Mesodermal cell (in vitro differentiated cells): Measurements from ENCODE around the gene ASH1L.

Experiments used
- H3K27ac ChIP-seq: 2 replicates; pipeline ENCODE4 v1.7.0; 2013; ENCODE audit warnings: mild to moderate bottlenecking, low read depth, low read length, moderate library complexity; ENCODE audit not compliant: severe bottlenecking
- H3K36me3 ChIP-seq: 2 replicates; pipeline ENCODE4 v1.7.1; 2013; ENCODE audit warnings: mild to moderate bottlenecking, low read length, moderate library complexity; ENCODE audit not compliant: control insufficient read depth, insufficient read depth
- H3K4me1 ChIP-seq: one replicate; pipeline ENCODE4 v1.7.1; 2013; ENCODE audit warnings: mild to moderate bottlenecking, low read length; ENCODE audit not compliant: insufficient read depth, control insufficient read depth, poor library complexity, severe bottlenecking
- H3K4me3 ChIP-seq: 2 replicates; pipeline ENCODE4 v1.7.0; 2013; ENCODE audit warnings: low read length, control low read depth, mild to moderate bottlenecking; ENCODE audit not compliant: insufficient read depth, poor library complexity, severe bottlenecking; ENCODE audit errors: extremely low read depth
- H3K9me3 ChIP-seq: 2 replicates; pipeline ENCODE4 v1.7.1; 2013; ENCODE audit warnings: mild to moderate bottlenecking, low read length, moderate library complexity; ENCODE audit not compliant: control insufficient read depth
- WGBS, 2 experiments: methylation state at CpG; one replicate each; pipeline ENCODE4 v1.1.5; 2013; ENCODE audit warnings: missing lambda C conversion rate in 2 of 2; ENCODE audit not compliant: insufficient coverage in 2 of 2; 5-methylcytosine and 5-hydroxymethylcytosine counted together

Gene ASH1L

DNA sequence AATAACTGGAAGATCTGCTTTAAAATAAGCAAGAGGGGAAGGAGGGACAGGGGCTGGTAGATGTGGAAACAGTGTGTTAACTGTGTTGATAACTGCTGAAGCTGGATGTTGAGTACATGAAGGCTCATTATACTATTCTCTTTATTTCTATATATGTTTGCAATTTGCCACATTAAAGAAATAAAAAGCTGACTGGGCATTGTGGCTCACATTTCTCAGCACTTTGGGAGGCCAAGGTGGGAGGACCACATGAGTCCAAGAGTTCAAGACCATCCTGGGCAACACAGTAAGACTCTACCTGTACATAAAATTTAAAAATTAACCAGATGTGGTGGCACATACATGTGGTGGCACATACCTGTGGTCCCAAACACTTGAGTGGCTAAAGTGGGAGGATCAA lies 6.7 kb downstream of the ASH1L start:
- Histone ChIP-seq H3K27ac (no peak overlapping the region), H3K9me3 (no peaks in the 10 kb centered on the region), H3K36me3 (peaks cover 20% of the 10 kb centered on the region), H3K4me3 (no peak overlapping the region), H3K4me1 (no peaks in the 10 kb centered on the region)

DNA sequence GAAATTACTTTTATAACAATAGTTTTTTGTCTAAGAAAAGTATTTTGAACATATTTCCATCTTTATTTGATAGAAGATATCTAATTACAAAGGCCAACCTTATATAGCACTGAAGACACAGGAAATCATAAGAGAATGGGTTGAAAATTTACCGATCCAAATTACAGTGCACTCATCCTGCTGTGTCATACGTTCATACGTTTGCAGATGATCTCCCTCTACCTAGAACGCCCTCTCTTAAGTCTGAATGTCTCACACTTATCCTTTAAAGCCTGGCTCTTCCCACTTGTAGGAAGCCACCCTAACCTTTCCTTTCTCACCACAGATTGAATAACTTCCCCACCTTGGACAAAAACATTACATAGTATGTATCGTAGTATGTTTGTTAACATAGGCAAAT lies 9.3 kb downstream of the ASH1L start:
- Histone ChIP-seq H3K36me3 (peaks cover 12% of the 10 kb centered on the region), H3K9me3 (no peaks in the 10 kb centered on the region), H3K27ac (no peak overlapping the region), H3K4me1 (no peaks in the 10 kb centered on the region), H3K4me3 (no peak overlapping the region)
- WGBS, 2 experiments: 97 to 100% methylated on average over 4 of the region's 5 CpGs

DNA sequence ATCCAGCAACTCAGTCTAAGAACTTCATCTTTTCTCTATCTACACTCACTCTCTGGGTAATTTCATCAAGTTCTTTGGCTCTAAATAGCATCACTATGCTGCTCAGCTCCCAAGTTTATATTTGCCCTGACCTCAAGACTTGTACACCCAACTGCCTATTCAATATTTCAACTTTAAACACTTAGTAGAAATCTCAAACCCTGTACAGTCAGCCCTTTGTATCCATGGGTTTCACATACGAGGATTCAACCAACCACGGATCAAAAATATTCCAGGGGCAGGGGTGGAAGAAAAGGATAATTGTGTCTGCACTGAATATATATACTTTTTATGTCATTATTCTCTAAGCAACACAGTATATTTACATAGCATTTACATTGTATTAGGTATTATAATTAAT lies 13.9 kb downstream of the ASH1L start:
- Histone ChIP-seq H3K27ac (no peak overlapping the region), H3K4me1 (no peaks in the 10 kb centered on the region)
- no CpG with 5 or more reads among the region's 2 CpGs for WGBS, 2 experiments

DNA sequence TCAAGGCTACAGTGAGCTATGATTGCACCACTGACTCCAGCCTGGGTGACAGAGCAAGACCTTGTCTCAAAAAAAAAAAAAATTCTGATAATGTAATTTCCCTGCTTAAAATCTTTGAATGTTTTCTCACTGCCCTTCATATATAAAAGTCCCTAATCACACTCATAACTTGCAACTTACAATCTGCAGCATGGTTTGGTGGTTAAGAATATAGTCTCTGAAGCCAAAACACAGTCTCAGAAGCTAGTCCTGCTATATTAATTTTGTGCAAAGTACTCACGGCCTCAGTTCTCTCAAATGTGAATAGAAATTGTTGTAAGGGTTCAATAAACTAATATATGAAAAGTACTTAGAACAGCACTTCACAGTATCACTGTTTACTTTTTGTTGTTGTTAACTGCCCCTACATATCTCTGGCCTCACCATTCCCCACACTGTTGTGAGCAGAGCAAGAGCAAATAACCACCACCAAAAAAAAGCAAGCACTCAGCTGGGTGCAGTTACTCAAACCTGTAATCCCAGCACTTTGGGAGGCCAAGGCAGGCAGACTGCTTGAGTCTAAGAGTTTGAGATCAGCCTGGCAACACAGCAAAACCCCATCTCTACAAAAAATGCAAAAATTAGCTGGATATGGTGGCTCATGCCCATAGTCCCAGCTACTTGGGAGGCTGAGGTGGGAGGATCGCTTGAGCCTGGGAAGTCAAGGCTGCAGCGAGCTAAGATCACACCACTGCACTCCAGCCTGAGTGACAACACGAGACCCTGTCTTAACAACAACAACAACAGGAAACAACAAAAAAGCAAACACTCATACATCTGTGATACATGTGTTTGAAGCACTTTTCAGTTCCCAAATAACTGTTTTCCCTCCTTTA lies 22.4 kb downstream of the ASH1L start:
- 79 to 100% methylated on average over 1 to 2 of the region's 4 CpGs for WGBS, 2 experiments
- Histone ChIP-seq H3K4me1 (peaks cover 6% of the 10 kb centered on the region), H3K4me3 (no peak overlapping the region), H3K27ac (peak overlapping the region; percentile 49), H3K9me3 (no peaks in the 10 kb centered on the region), H3K36me3 (no peaks in the 10 kb centered on the region)

More for the DNA sequence above, 13.9 kb downstream of the ASH1L start:
- no peaks in the 10 kb centered on the region for H3K9me3 ChIP-seq
- no peak overlapping the region for H3K4me3 ChIP-seq
- H3K36me3 ChIP-seq: no peaks in the 10 kb centered on the region

DNA sequence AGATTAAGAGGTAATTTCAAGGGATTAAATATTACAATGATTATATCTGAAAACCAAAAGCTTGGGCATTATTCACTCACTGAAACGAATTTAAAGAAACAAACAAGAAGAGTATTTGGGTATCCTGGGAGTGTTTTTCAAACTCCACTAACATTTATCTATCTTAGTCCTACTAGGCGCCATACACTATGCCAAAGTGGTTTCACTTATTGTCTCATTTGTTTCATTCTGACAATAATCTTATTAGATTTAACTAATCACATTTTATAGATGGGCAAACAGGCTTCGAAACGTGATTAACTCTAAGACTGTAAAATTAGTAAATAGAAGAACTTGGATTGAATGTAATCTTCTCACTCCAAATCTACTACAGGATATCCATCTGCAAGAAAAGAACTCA lies 25.4 kb downstream of the ASH1L start:
- Histone ChIP-seq H3K27ac (no peak overlapping the region), H3K4me1 (peaks cover 6% of the 10 kb centered on the region), H3K36me3 (no peaks in the 10 kb centered on the region), H3K9me3 (no peaks in the 10 kb centered on the region), H3K4me3 (no peak overlapping the region)
- 83% methylated on average over 1 of the region's 4 CpGs; no CpG with 5 or more reads in 1 of the 2 experiments for WGBS, 2 experiments

DNA sequence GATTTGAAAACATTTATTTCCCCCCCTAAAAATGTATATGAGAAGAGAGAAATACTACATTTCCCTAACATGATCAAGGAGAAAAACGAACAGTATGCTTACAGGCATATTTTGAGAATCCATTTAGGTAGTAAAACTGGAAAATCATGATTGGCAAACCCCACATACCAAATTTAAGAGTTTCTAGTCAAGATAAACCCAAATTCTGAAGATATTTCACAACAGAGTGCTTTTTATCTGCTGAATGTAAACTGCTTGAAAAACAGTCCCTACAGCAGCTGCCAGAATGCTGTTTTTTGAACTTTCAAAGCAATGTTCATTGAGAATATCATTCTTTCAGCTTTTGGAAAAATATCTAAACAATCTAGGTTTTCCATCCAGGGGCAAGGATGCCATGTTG lies 31.0 kb downstream of the ASH1L start:
- H3K4me3 ChIP-seq: no peak overlapping the region
- no CpG with 5 or more reads among the region's 1 CpG for WGBS, 2 experiments

DNA sequence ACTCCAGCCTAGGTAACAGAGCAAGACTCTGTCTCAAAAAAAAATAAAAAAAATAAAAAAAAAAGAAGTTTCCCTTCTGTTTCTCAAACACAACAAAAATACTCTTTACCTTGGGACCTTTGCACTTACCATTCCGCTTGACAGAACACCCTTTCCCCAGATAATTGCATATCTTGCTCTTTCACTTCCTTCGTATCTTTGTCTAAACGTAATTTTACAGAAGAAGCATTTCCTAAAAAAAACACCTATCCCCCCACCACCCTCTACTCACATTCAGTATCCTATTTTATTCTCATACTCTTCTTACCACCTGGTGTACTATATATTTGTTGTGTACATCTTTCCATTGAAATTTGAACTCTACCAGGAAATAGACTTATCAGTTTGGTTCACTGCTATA lies 32.7 kb downstream of the ASH1L start:
- peaks cover 5% of the 10 kb centered on the region for H3K36me3 ChIP-seq
- H3K27ac ChIP-seq: no peak overlapping the region
- no peak overlapping the region for H3K4me3 ChIP-seq
- no peaks in the 10 kb centered on the region for H3K4me1 ChIP-seq
- 100% methylated on average over 2 of the region's 3 CpGs; no CpG with 5 or more reads in 1 of the 2 experiments for WGBS, 2 experiments
- H3K9me3 ChIP-seq: no peaks in the 10 kb centered on the region

More for the DNA sequence above, 31.0 kb downstream of the ASH1L start:
- H3K4me1 ChIP-seq: no peaks in the 10 kb centered on the region
- no peak overlapping the region for H3K27ac ChIP-seq
- H3K9me3 ChIP-seq: no peaks in the 10 kb centered on the region
- H3K36me3 ChIP-seq: peaks cover 5% of the 10 kb centered on the region

DNA sequence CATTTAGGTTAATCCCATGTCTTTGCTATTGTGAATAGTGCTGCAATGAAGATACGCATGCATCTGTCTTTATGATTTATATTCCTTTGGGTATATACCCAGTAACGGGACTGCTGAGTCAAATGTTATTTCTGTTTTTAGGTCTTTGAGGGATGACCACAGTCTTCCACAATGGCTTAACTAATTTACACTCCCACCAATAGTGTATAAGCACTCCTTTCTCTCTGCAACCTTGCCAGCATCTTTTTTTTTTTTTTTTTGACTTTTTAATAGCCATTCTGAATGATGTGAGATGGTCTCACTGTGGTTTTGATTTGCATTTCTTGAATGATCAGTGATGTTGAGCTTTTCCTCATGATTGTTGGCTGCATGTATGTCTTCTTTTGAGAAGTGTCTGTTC lies 33.5 kb downstream of the ASH1L start:
- peaks cover 5% of the 10 kb centered on the region for H3K36me3 ChIP-seq
- H3K4me1 ChIP-seq: no peaks in the 10 kb centered on the region
- WGBS, 2 experiments: no CpG with 5 or more reads among the region's 2 CpGs
- H3K27ac ChIP-seq: no peak overlapping the region
- no peak overlapping the region for H3K4me3 ChIP-seq
- no peaks in the 10 kb centered on the region for H3K9me3 ChIP-seq

DNA sequence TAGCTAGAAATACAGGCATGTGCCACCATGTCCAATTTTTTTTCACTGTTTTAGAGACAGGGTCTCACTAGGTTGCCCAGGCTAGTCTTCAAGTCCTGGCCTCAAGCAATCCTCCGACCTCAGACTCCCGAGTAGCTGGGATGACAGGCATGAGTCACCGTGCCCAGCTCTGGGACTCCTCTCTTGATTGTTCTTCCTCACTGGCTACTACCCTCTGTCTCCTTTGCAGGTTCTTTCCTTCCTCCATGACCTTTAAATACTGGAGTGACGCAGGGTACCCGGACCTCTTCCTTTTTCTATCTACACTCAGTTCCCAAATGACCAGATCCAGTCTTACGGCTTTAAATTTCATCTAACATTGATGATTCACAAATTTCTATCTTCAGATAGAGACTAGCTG lies 34.9 kb downstream of the ASH1L start:
- 90% methylated on average over 6 of the region's 6 CpGs for WGBS, 2 experiments
- H3K4me3 ChIP-seq: no peak overlapping the region
- no peaks in the 10 kb centered on the region for H3K4me1 ChIP-seq
- H3K27ac ChIP-seq: no peak overlapping the region
- no peaks in the 10 kb centered on the region for H3K9me3 ChIP-seq
- H3K36me3 ChIP-seq: peaks cover 5% of the 10 kb centered on the region

DNA sequence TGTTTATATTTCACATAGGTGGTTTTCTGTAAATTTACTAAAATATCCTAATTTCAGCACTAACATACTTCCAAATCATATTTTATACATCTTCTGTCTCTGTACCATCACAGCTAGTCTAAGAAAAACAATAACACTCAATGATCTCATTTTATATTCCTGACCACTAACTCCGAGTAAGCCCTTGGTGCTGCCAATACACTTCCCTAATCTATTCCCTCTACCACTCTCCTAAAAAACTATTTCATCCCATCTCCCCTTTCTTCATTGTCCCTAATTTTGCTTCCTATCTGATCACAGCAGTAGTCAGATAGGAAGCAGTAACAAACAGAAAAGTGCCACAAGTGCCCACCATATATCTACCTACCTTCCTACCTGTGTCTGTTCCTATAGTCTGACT lies 36.2 kb downstream of the ASH1L start:
- H3K4me3 ChIP-seq: no peak overlapping the region
- H3K27ac ChIP-seq: no peak overlapping the region
- no peaks in the 10 kb centered on the region for H3K9me3 ChIP-seq
- H3K4me1 ChIP-seq: no peaks in the 10 kb centered on the region
- WGBS, 2 experiments: 71 to 100% methylated on average over 1 of the region's 1 CpG
- peaks cover 6% of the 10 kb centered on the region for H3K36me3 ChIP-seq

DNA sequence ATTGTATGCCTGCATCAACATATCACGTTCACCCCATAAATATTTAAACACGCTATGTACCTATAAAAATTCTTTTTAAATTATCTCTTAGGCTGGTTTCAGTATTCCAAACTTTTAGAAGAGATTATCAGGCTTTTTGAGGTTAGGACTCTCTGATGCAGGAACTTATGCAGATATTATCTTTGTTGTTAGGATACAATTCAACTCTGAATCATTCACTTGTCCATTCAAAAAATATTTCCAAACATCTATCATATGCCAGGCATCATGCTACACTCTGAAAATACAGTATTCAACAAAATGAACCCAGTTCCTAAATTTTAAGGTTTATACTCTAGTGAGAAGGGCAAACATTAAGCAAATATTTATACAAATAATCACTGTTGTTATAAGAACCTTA lies 40.5 kb downstream of the ASH1L start:
- whole genome bisulfite sequencing, 2 experiments: 100% methylated on average over 1 of the region's 2 CpGs; no CpG with 5 or more reads in 1 of the 2 experiments
- Histone ChIP-seq H3K27ac (no peak overlapping the region), H3K9me3 (no peaks in the 10 kb centered on the region), H3K36me3 (peaks cover 20% of the 10 kb centered on the region), H3K4me1 (no peaks in the 10 kb centered on the region), H3K4me3 (no peak overlapping the region)
